ENCODE measurements around the gene KAT2B.
"Not testable (repeated sequence)": the region's sequence is repeated elsewhere in the genome, so short reads cannot be mapped to it uniquely, and the experiment has no call there.

KAT2B gene

DNA sequence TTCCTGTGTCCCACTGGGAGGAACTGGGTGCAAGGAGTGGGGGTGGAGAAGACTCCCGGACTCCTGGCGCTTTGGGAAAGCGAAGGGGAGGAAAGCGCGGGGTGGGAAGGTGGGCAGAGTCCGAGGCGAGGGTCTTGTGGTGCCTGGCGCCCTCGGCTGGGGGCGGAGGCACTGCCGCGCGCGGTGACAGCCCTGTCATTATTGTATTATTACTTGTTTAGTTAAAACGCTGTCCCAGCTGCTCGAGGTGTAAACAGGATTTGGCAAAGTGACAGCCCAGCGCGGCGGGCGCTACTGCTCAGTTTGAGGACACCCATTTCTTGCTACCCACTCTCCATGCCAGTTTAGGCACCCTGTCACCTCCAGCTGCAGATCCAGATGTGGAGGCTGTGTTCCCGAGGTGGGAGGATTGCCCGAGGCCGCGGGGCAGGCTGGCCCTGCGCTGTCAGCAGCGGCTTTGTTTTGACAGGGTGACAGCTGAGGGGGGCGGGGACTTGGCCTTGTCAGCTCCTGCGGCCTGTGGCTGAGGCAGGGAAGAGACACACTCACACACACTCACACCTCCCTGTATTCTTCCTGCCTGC, 1.0 kb downstream of the KAT2B start:
- DNase-seq (ENCODE audit: low read depth in 2 of 2, low spot score in 1 of 2) = peak in 1 of 2 donors; percentile 55

DNA sequence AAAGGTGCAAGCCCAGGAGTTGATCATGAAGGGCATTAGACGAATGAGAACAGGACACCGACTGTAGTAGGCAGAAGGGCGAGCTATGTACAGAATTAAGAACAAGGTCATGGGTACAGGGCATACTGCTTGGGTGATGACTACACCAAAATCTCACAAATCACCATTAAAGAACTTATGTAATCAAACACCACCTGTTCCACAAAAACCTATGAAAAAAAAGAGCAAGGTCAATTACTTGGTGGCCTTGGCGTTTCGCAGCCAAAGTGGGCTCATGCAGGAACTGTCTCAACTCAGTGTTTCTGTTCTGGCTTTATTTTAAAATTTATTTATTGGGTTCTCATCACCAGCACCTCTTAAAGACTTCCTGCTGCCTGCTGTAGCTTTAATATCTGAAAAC, 2.1 kb downstream of the KAT2B start:
- no peak for DNase-seq (ENCODE audit: low read depth in 2 of 2, low spot score in 1 of 2)

DNA sequence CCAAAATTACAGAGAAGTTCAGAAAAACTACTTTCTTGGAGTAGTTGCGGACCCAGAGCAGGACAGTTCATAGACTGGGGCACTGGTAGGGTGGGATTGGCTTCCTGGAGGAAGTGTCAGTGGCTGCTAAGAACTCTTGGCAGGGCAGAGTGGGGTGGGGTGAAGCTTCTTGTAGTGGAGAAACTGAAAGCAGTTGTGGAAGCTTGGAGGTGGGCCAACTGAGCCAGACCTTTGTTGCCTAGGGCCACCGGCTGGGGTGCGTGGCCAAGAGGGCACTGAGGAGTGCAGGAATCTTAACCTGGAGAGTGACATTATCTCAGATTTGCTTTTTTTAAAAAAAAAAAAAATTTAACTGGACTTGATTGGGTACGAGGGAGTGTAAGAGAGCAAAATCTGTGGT, 3.1 kb downstream of the KAT2B start:
- DNase-seq (ENCODE audit: low read depth in 2 of 2, low spot score in 1 of 2) = no peak

DNA sequence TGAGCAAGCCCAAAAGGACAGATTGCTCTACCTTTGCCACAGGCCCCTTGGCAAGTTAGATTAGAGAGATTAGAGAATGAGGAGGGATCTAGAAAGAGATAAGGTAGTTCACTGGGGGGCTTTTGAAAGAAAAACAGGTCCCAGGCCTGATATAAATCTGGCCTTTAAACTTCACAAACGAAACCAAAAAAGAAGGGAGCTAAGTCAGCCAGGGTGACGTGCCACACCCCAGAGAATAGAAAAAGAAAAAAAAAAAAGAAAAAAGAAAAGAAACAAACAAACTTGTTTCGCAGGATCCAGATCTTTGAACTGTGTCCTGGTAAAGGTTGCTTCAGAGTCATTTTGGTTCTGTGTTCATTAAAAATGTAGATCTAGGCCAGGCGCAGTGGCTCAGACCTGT, 3.6 kb downstream of the KAT2B start:
- DNase-seq (ENCODE audit: low read depth in 2 of 2, low spot score in 1 of 2) = no peak

- not testable (repeated sequence) for DNase-seq (ENCODE audit: low read depth in 2 of 2, low spot score in 1 of 2)
Measured at GRCh38 chr3:20045141-20045540, 4.9 kb downstream of the KAT2B start.

- no peak for DNase-seq (ENCODE audit: low read depth in 2 of 2, low spot score in 1 of 2)
Measured at GRCh38 chr3:20046556-20046955, 6.3 kb downstream of the KAT2B start.

GRCh38 chr3:20047341-20047779, 7.1 kb downstream of the KAT2B start:
- no peak for DNase-seq (ENCODE audit: low read depth in 2 of 2, low spot score in 1 of 2)

DNA sequence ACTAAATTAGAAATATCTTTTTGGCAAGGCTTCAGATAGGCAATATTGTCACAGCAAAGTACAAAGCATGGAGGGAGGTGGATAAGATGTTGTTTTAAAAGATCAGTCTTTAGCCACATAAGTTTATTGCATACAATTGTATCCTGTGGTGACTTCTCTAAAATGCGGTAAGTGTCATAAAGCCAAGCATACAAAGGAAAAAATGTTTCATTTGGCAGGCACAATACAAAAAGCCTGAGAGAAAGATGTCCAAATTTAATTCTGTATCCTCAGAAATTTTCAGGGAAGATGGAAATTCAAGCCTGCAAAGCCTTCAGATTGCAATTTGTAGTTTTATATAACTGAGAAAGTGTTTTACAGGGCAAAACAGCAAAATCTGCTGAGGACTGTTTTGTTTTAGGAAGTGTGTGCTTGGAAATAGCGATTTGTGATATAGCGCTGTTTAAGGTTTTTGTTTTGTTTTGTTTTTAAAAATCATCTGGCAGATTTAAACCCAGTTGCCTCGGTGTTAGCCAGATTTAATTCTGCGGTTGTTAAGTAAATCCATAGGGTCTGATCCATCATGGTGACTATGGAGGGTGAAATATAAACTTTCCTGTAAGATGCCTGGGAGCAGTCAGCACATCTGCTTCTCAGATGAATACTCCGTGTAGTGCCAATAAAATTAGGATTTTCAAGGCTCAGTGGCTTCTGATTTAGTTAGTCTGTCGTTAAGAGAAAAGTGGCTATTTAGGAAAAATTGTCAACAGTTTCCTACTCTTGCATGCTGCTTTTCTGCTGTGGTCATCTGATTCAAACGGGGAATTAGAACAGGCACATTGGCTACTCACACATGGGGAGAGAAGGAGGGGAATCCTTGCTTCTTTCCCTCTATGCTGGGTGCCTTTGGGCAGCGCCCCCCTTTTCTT, 8.0 kb downstream of the KAT2B start:
- DNase-seq (ENCODE audit: low read depth in 2 of 2, low spot score in 1 of 2) = no peak

GRCh38 chr3:20051123-20051806, 11.0 kb downstream of the KAT2B start:
- DNase-seq (ENCODE audit: low read depth in 2 of 2, low spot score in 1 of 2) = no peak

- no peak for DNase-seq (ENCODE audit: low read depth in 2 of 2, low spot score in 1 of 2)
Measured at GRCh38 chr3:20052851-20053250, 12.6 kb downstream of the KAT2B start.

GRCh38 chr3:20054549-20054987, 14.3 kb downstream of the KAT2B start:
- DNase-seq (ENCODE audit: low read depth in 2 of 2, low spot score in 1 of 2) = peak in 1 of 2 donors; percentile 39

GRCh38 chr3:20055020-20055775, 15.0 kb downstream of the KAT2B start:
- no peak for DNase-seq (ENCODE audit: low read depth in 2 of 2, low spot score in 1 of 2)

- DNase-seq (ENCODE audit: low read depth in 2 of 2, low spot score in 1 of 2) = no peak
Measured at GRCh38 chr3:20055842-20056241, 15.6 kb downstream of the KAT2B start.

DNA sequence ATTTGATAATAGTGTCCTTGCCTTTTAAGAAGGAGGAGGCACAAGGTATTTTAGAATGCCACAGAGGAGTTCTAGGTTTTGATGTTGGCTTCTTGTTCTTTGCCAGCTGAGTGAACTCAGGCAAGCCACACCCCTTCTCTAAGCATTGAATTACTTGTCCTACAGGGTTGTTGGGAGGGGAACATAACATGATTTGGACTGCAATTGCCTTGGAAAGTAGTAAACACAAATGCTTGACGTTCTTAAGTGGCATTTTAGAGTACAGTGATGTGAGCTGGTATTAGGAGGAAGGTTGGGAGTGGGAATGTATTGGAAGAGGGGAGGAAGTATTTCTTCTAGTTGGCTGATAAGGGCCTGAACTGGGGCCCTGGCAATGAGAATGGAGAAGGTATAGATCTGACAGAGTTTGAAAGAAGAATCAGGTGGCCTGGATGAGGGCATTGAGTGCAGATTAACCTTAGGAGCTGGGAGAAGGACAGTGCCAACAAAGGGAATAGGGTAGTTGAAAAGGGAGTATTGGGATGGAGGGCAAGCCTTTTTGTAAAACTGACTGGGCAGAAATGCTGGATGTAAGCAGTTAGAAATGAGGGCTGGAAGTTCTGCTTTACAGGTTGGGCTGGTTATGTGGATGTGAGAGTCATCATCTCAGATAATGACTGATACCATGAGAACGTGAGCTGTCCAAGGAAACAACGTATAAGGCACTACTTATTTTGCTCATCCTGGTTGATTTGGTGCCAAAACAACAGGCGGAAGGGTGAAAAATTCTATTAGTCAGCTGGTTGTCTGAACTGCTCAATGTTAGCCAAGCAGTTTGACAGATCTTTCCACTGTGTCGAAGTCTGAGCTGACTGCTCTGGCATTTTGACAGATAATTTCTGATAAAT, 16.7 kb downstream of the KAT2B start:
- DNase-seq (ENCODE audit: low read depth in 2 of 2, low spot score in 1 of 2) = no peak

- DNase-seq (ENCODE audit: low read depth in 2 of 2, low spot score in 1 of 2) = no peak
Measured at GRCh38 chr3:20057612-20058180, 17.4 kb downstream of the KAT2B start.

GRCh38 chr3:20059929-20060328, 19.7 kb downstream of the KAT2B start:
- DNase-seq (ENCODE audit: low read depth in 2 of 2, low spot score in 1 of 2) = no peak

GRCh38 chr3:20060974-20061685, 20.9 kb downstream of the KAT2B start:
- no peak for DNase-seq (ENCODE audit: low read depth in 2 of 2, low spot score in 1 of 2)

- no peak for DNase-seq (ENCODE audit: low read depth in 2 of 2, low spot score in 1 of 2)
Measured at GRCh38 chr3:20062996-20063395, 22.8 kb downstream of the KAT2B start.

- DNase-seq (ENCODE audit: low read depth in 2 of 2, low spot score in 1 of 2) = no peak
Measured at GRCh38 chr3:20064387-20064786, 24.1 kb downstream of the KAT2B start.

Measured in stimulated activated CD8-positive, alpha-beta memory T cell treated with anti-CD3 and anti-CD28 coated beads, Interleukin-4, amount 100 ng/mL, for 1 hour (primary cell).